H9 (cell line): Measurements from ENCODE around the gene NFX1. TPM values are rescaled to one million over a fixed set of nuclear protein-coding genes. Genes with fewer than 3 reads are reported as not detected.

ENCODE experiments used
- DNase-seq: peaks from one replicate; pipeline ENCODE4 v3.0.0-alpha.2; 2017
- H2AFZ ChIP-seq: one replicate; pipeline ENCODE4 v1.6.1; 2013; ENCODE audit warnings: mild to moderate bottlenecking, low read length, control low read depth, moderate library complexity
- H2AK5ac ChIP-seq: 2 replicates; pipeline ENCODE4 v1.6.1; 2013; ENCODE audit warnings: low read length, control low read depth, mixed read lengths; ENCODE audit not compliant: insufficient read length
- H2BK120ac ChIP-seq: one replicate; pipeline ENCODE4 v1.6.1; 2013; ENCODE audit warnings: low read depth, mild to moderate bottlenecking, low read length, control low read depth, inconsistent platforms; ENCODE audit not compliant: poor library complexity, severe bottlenecking
- H2BK12ac ChIP-seq: 2 replicates; pipeline ENCODE4 v1.6.1; 2013; ENCODE audit warnings: low read length, control low read depth, mixed read lengths, low read depth; ENCODE audit not compliant: insufficient read length
- H2BK15ac ChIP-seq: 2 replicates; pipeline ENCODE4 v1.6.1; 2013; ENCODE audit warnings: low read depth, low read length, control low read depth
- H2BK20ac ChIP-seq: one replicate; pipeline ENCODE4 v1.6.1; 2013; ENCODE audit warnings: low read depth, mild to moderate bottlenecking, low read length, control low read depth, inconsistent platforms; ENCODE audit not compliant: poor library complexity, severe bottlenecking
- H2BK5ac ChIP-seq: 2 replicates; pipeline ENCODE4 v1.6.1; 2013; ENCODE audit warnings: low read length, control low read depth, mixed read lengths; ENCODE audit not compliant: insufficient read length
- H3K14ac ChIP-seq: 2 replicates; pipeline ENCODE4 v1.6.1; 2013; ENCODE audit warnings: low read length, control low read depth; ENCODE audit not compliant: insufficient read depth
- H3K18ac ChIP-seq: 2 replicates; pipeline ENCODE4 v1.6.1; 2013; ENCODE audit warnings: low read depth, mild to moderate bottlenecking, mixed read lengths, low read length, control low read depth; ENCODE audit not compliant: insufficient read length
- H3K23ac ChIP-seq: 2 replicates; pipeline ENCODE4 v1.6.1; 2013; ENCODE audit warnings: low read length, control low read depth, mixed read lengths, low read depth; ENCODE audit not compliant: insufficient read length
- H3K23me2 ChIP-seq: 2 replicates; pipeline ENCODE4 v1.6.1; 2013; ENCODE audit warnings: low read depth, mild to moderate bottlenecking, mixed read lengths, low read length, control low read depth; ENCODE audit not compliant: insufficient read length, poor library complexity, severe bottlenecking
- H3K27ac ChIP-seq: 2 replicates; pipeline ENCODE4 v1.5.1; 2013; ENCODE audit warnings: low read length, control low read depth, mixed read lengths, low read depth; ENCODE audit not compliant: insufficient read length
- H3K27me3 ChIP-seq: 2 replicates; pipeline ENCODE4 v1.6.1; 2013; ENCODE audit warnings: low read length, control low read depth, inconsistent platforms; ENCODE audit not compliant: insufficient read depth
- H3K4ac ChIP-seq: 2 replicates; pipeline ENCODE4 v1.6.1; 2013; ENCODE audit warnings: low read depth, mild to moderate bottlenecking, control low read depth, inconsistent platforms, low read length, moderate library complexity
- H3K4me1 ChIP-seq: 2 replicates; pipeline ENCODE4 v1.6.1; 2013; ENCODE audit warnings: low read length, control low read depth, inconsistent platforms; ENCODE audit not compliant: insufficient read depth
- H3K4me2 ChIP-seq: 2 replicates; pipeline ENCODE4 v1.6.1; 2013; ENCODE audit warnings: low read length, control low read depth, mixed read lengths; ENCODE audit not compliant: insufficient read length, insufficient read depth
- H3K56ac ChIP-seq: 2 replicates; pipeline ENCODE4 v1.6.1; 2013; ENCODE audit warnings: low read depth, mild to moderate bottlenecking, mixed read lengths, low read length, control low read depth; ENCODE audit not compliant: insufficient read length
- H3K79me1 ChIP-seq: 2 replicates; pipeline ENCODE4 v1.6.1; 2013; ENCODE audit warnings: low read depth, mild to moderate bottlenecking, moderate library complexity, low read length, control low read depth, inconsistent platforms; ENCODE audit not compliant: insufficient read depth, poor library complexity, severe bottlenecking
- H3K79me2 ChIP-seq: 2 replicates; pipeline ENCODE4 v1.6.1; 2013; ENCODE audit warnings: low read length, control low read depth, inconsistent platforms; ENCODE audit not compliant: insufficient read depth
- H3K9ac ChIP-seq: 2 replicates; pipeline ENCODE4 v1.6.1; 2013; ENCODE audit warnings: low read length, control low read depth, mixed read lengths; ENCODE audit not compliant: insufficient read length; ENCODE audit errors: extremely low read depth
- H3K9me3 ChIP-seq: one replicate; pipeline ENCODE4 v1.6.1; 2013; ENCODE audit warnings: low read depth, low read length, inconsistent platforms; ENCODE audit not compliant: control insufficient read depth
- H3T11ph ChIP-seq: one replicate; pipeline ENCODE4 v1.6.1; 2013; ENCODE audit warnings: mild to moderate bottlenecking, low read length, control low read depth, inconsistent platforms
- H4K20me1 ChIP-seq: one replicate; pipeline ENCODE4 v1.6.1; 2013; ENCODE audit not compliant: control insufficient read depth, insufficient read length, insufficient read depth
- H4K5ac ChIP-seq: 2 replicates; pipeline ENCODE4 v1.6.1; 2013; ENCODE audit warnings: low read depth, mild to moderate bottlenecking, mixed read lengths, low read length, control low read depth; ENCODE audit not compliant: insufficient read length
- H4K8ac ChIP-seq: replicated peaks from 2 replicates; pipeline ENCODE4 v1.6.1; 2013; ENCODE audit warnings: low read length, control low read depth, mixed read lengths, low read depth; ENCODE audit not compliant: insufficient read length
- H4K91ac ChIP-seq: 2 replicates; pipeline ENCODE4 v1.6.1; 2013; ENCODE audit warnings: low read depth, mild to moderate bottlenecking, moderate library complexity, mixed read lengths, low read length, control low read depth; ENCODE audit not compliant: insufficient read length
- H3K27ac Mint-ChIP-seq, 3 experiments: 2 replicates in 2 of 3; 3 replicates in 1 of 3; pipeline ENCODE4 v1.8.0; 2020 to 2021; ENCODE audit warnings: mixed read lengths in 3 of 3, mild to moderate bottlenecking in 1 of 3, moderate library complexity in 1 of 3
- H3K27me3 Mint-ChIP-seq: 2 replicates; pipeline ENCODE4 v1.8.0; 2021; ENCODE audit warnings: low read depth, mild to moderate bottlenecking, moderate library complexity, mixed read lengths
- H3K36me3 Mint-ChIP-seq, 3 experiments: 2 replicates in 2 of 3; 3 replicates in 1 of 3; pipeline ENCODE4 v1.8.0; 2020 to 2021; ENCODE audit warnings: low read depth in 3 of 3, mixed read lengths in 3 of 3; ENCODE audit not compliant: insufficient read depth in 1 of 3
- H3K4me1 Mint-ChIP-seq, 2 experiments: 2 replicates each; pipeline ENCODE4 v1.8.0; 2020; ENCODE audit warnings: mixed read lengths in 2 of 2
- H3K4me3 Mint-ChIP-seq, 2 experiments: 2 replicates in 1 of 2; 3 replicates in 1 of 2; pipeline ENCODE4 v1.8.0; 2020 to 2021; ENCODE audit warnings: mild to moderate bottlenecking in 2 of 2, mixed read lengths in 2 of 2, moderate library complexity in 1 of 2
- H3K9me3 Mint-ChIP-seq, 2 experiments: 2 replicates in 1 of 2; 3 replicates in 1 of 2; pipeline ENCODE4 v1.8.0; 2020; ENCODE audit warnings: mild to moderate bottlenecking in 2 of 2, mixed read lengths in 2 of 2, moderate library complexity in 1 of 2
- CTCF ChIP-seq: fragments of 200-600 bp; sonication (generic); conservative IDR thresholded peaks from 3 replicates; pipeline ENCODE4 v1.8.0; 2021; ENCODE audit warnings: antibody characterized with exemption, mild to moderate bottlenecking
- WGBS: extraction: QIAGEN DNeasy Blood & Tissue Kit; methylation state at CpG from one replicate; pipeline ENCODE4 v1.1.7; 2013; ENCODE audit warnings: missing lambda C conversion rate, low lambda C conversion rate, mixed read lengths; ENCODE audit not compliant: insufficient read length; ENCODE audit errors: extremely low coverage; 5-methylcytosine and 5-hydroxymethylcytosine counted together
- total RNA-seq: library from RNA; stranded (reverse); gene quantifications from 2 replicates; pipeline ENCODE4 v1.2.1, GENCODE V29; 2021

The NFX1 gene
- total RNA-seq, 1 experiment from 2014 or later, result 35.1 TPM

GRCh38 chr9:33320230-33320567, 29.9 kb downstream of the NFX1 start:
- no peak overlapping the region for H3K14ac ChIP-seq
- no peaks in the 10 kb centered on the region for H3K9me3 ChIP-seq
- no peak overlapping the region for H3K4ac ChIP-seq
- H3K79me2 ChIP-seq, result no peaks in the 10 kb centered on the region
- no peak overlapping the region for H2AFZ ChIP-seq
- no peaks in the 10 kb centered on the region for H3K4me1 ChIP-seq
- H2BK120ac ChIP-seq, result no peak overlapping the region
- H2BK15ac ChIP-seq, result no peak overlapping the region
- H2AK5ac ChIP-seq, result no peak overlapping the region
- no peaks in the 10 kb centered on the region for H3K27me3 ChIP-seq
- no peak overlapping the region for H3K9ac ChIP-seq
- H3K18ac ChIP-seq, result no peak overlapping the region
- DNase-seq, result no peak
- no peak overlapping the region for H3K23ac ChIP-seq
- no peaks in the 10 kb centered on the region for H4K20me1 ChIP-seq
- no CpG with 5 or more reads among the region's 1 CpG for WGBS
- no peak overlapping the region for H2BK20ac ChIP-seq
- no peak overlapping the region for H3K4me2 ChIP-seq
- Mint-ChIP-seq H3K27me3 (no peaks in the 10 kb centered on the region), H3K27ac (no peak overlapping the region), H3K36me3 (peaks cover 30 to 77% (median 61%) of the 10 kb centered on the region in 3 experiments), H3K4me1 (no peaks in the 10 kb centered on the region), H3K9me3 (no peaks in the 10 kb centered on the region), H3K4me3 (no peak overlapping the region)
- H3K23me2 ChIP-seq, result no peaks in the 10 kb centered on the region
- H4K5ac ChIP-seq, result no peak overlapping the region
- no peak overlapping the region for H3K56ac ChIP-seq
- no peak overlapping the region for H2BK5ac ChIP-seq
- H4K8ac ChIP-seq, result no peak overlapping the region
- no peak overlapping the region for H2BK12ac ChIP-seq
- H3K27ac ChIP-seq, result no peak overlapping the region
- H3T11ph ChIP-seq, result no peak overlapping the region
- no peak for TF ChIP-seq CTCF
- no peaks in the 10 kb centered on the region for H3K79me1 ChIP-seq
- no peak overlapping the region for H4K91ac ChIP-seq
